Stomach (tissue), 9 donors: ENCODE data around the gene ARHGAP26. TPM values are rescaled to one million over a fixed set of nuclear protein-coding genes. Genes with fewer than 3 reads are reported as not detected.
"Not testable (repeated sequence)": the region's sequence is repeated elsewhere in the genome, so short reads cannot be mapped to it uniquely, and the experiment has no call there.

Experiments used
- DNase-seq, 2 donors: peaks; one replicate each; pipeline versions ENCODE4 v3.0.0 to v3.0.0-alpha.2; 2013 to 2019
- H3K27ac ChIP-seq, 5 donors: fragments of 200-600 bp in 4 of 5; sonication (generic) in 4 of 5; one replicate each; pipeline ENCODE4 v1.5.1; 2013 to 2019; ENCODE audit warnings: mild to moderate bottlenecking in 1 of 5, moderate library complexity in 1 of 5
- H3K27me3 ChIP-seq, 3 donors: fragments of 200-600 bp; sonication (generic); one replicate each; pipeline ENCODE4 v1.5.1; 2017 to 2019; ENCODE audit warnings: mixed run types in 1 of 3
- H3K36me3 ChIP-seq, 4 donors: fragments of 200-600 bp; sonication (generic); 1 replicate in 3 of 4; 2 replicates in 1 of 4; pipeline ENCODE4 v1.5.1; 2016 to 2019
- H3K4me1 ChIP-seq, 4 donors: fragments of 200-600 bp; sonication (generic); one replicate each; pipeline ENCODE4 v1.5.1; 2016 to 2019
- H3K4me3 ChIP-seq, 4 donors: fragments of 200-600 bp; sonication (generic) in 3 of 4; one replicate each; pipeline ENCODE4 v1.5.1; 2016 to 2019; ENCODE audit warnings: mild to moderate bottlenecking in 1 of 4
- H3K9me3 ChIP-seq, 4 donors: fragments of 200-600 bp; sonication (generic); one replicate each; pipeline ENCODE4 v1.5.1; 2016 to 2019
- CTCF ChIP-seq, 7 experiments: fragments of 450-650 bp in 4 of 7; fragments of 200-600 bp in 3 of 7; sonication (generic) in 3 of 7; IDR thresholded peaks; one replicate each; pipeline ENCODE4 v1.5.1; 2016 to 2019; ENCODE audit warnings: antibody characterized with exemption in 7 of 7, control low read depth in 2 of 7, mild to moderate bottlenecking in 1 of 7
- EP300 ChIP-seq: sonication (generic); formaldehyde crosslinking; IDR thresholded peaks from one replicate; pipeline ENCODE4 v1.6.1; 2017; ENCODE audit warnings: antibody characterized with exemption
- POLR2A ChIP-seq, 4 donors: fragments of 450-650 bp; IDR thresholded peaks; one replicate each; pipeline ENCODE4 v1.6.1; 2016; ENCODE audit warnings: antibody characterized with exemption in 4 of 4, control low read depth in 2 of 4, mild to moderate bottlenecking in 1 of 4, moderate library complexity in 1 of 4
- POLR2AphosphoS5 ChIP-seq, 3 donors: sonication (generic); formaldehyde crosslinking; IDR thresholded peaks; one replicate each; pipeline ENCODE4 v1.6.1; 2016; ENCODE audit warnings: antibody characterized with exemption in 3 of 3
- WGBS, 5 donors: extraction: QIAGEN DNeasy Blood & Tissue Kit in 3 of 5; methylation state at CpG; one replicate each; pipeline versions ENCODE4 v1.1.5 to v1.1.7; 2013 to 2018; 5-methylcytosine and 5-hydroxymethylcytosine counted together
- intact Hi-C: fragments of 100-400 bp; cut with DNase I; formaldehyde crosslinking; loops from one replicate; pipeline ENCODE4 v1.15.1; 2023; ENCODE audit warnings: low total_unique reads
- polyA plus RNA-seq, 3 donors: library from polyadenylated mRNA; stranded (reverse); fragments of 200-250 nt; gene quantifications; one replicate each; pipeline ENCODE4 v1.2.3, GENCODE V29; 2013
- total RNA-seq, 5 donors: library from RNA; depleted of rRNA; stranded (reverse); fragments of >200 nt; gene quantifications; one replicate each; pipeline versions ENCODE4 v1.1.0 to v1.2.3, GENCODE V29; 2014 to 2016
- donor health status: healthy with polysubstance abuse.
- donor health status: Bipolar disorder and iron deficiency.
- donor health status: healthy.

Gene ARHGAP26
- total and polyA plus RNA-seq, 8 donors = 4.0 to 115 (median 34.1) TPM

DNA sequence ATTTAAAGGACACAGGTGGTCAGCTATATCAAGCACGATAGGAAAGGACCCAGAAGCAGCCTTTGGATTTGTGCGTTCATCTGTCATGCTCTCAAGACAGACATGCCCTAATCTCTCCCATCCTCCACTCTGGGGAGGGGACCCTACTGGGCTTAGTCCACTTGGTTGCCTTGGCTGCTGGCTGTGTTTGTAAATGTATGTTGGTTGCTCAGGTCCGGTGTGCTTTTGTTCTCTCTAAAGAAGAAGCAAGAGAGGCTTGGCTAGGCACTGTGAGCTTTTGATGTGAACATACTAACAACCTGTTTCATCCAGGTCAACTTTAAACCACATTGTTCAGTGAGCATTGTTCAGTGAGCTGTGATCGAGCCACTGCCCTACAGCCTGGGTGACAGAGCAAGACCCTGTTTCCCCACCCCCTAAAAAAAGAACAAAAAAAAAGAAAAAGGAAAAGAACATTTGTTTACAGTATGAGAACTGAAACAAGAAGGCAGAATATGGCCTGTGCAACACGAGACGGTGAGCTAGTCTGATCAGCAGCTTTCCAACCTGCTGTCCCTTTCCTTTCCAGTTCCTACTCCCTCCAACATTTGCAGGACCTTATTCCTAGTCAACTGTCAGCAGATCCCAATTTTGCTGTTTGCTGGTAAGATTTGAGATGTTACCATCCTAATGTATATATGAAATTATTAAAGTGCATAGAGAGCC, 228.3 kb downstream of the ARHGAP26 start:
- no peaks in the 10 kb centered on the region for H3K27me3 ChIP-seq
- intact Hi-C loops = no loop called here
- no peak overlapping the region for H3K27ac ChIP-seq
- H3K4me3 ChIP-seq = no peak overlapping the region
- H3K9me3 ChIP-seq = no peaks in the 10 kb centered on the region
- peaks cover 7 to 23% (median 20%) of the 10 kb centered on the region in 4 donors for H3K4me1 ChIP-seq
- no peak for DNase-seq
- no peaks in the 10 kb centered on the region for H3K36me3 ChIP-seq
- whole genome bisulfite sequencing, 5 donors = 79 to 85% (median 81%) methylated on average over 6 of the region's 6 CpGs
- TF ChIP-seq POLR2AphosphoS5 (IDR thresholded peaks at IDR 0.05) (no peak), POLR2A (IDR thresholded peaks at IDR 0.05) (no peak), CTCF (IDR thresholded peaks at IDR 0.05) (no peak), EP300 (no peak)

DNA sequence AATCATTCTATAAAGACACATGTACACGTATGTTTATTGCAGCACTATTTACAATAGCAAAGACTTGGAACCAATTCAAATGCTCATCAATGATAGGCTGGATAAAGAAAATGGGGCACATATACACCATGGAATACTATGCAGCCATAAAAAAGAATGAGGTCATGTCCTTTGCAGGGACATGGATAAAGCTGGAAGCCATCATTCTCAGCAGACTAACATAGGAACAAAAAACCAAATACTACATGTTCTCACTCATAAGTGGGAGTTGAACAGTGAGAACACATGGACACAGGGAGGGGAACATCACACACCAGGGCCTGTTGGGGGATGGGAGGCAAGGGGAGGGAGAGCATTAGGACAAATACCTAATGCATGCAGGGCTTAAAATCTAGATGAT, 230.4 kb downstream of the ARHGAP26 start:
- H3K4me3 ChIP-seq, H3K9me3 ChIP-seq, H3K27ac ChIP-seq, H3K27me3 ChIP-seq, DNase-seq, H3K36me3 ChIP-seq, intact Hi-C loops: not testable (repeated sequence)
- H3K4me1 ChIP-seq = peaks cover 7 to 25% (median 21%) of the 10 kb centered on the region in 4 donors
- 83 to 98% (median 88%) methylated on average over 1 of the region's 1 CpG for WGBS, 5 donors

GRCh38 chr5:143001764-143002351, 231.7 kb downstream of the ARHGAP26 start:
- Histone ChIP-seq H3K4me1 (peaks cover 7 to 31% (median 25%) of the 10 kb centered on the region in 4 donors), H3K27ac (peak overlapping the region; percentile 23 to 77 (median 72)), H3K36me3 (no peaks in the 10 kb centered on the region), H3K27me3 (no peaks in the 10 kb centered on the region), H3K4me3 (no peak overlapping the region), H3K9me3 (no peaks in the 10 kb centered on the region)
- DNase-seq = no peak
- intact Hi-C loops = no loop called here
- WGBS, 5 donors = 55 to 75% (median 64%) methylated on average over 8 of the region's 8 CpGs
- TF ChIP-seq POLR2AphosphoS5 (IDR thresholded peaks at IDR 0.05) = no peak

- Histone ChIP-seq H3K9me3 (no peaks in the 10 kb centered on the region), H3K27ac (peak overlapping the region; percentile 43 to 77 (median 72)), H3K4me3 (no peak overlapping the region), H3K4me1 (peaks cover 7 to 38% (median 28%) of the 10 kb centered on the region in 4 donors), H3K36me3 (no peaks in the 10 kb centered on the region), H3K27me3 (no peaks in the 10 kb centered on the region)
- intact Hi-C loops = no loop called here
- TF ChIP-seq EP300 = no peak
- TF ChIP-seq POLR2A (IDR thresholded peaks at IDR 0.05) = no peak
- peak; percentile 13 to 45 (median 41) for TF ChIP-seq POLR2AphosphoS5 (IDR thresholded peaks at IDR 0.05)
- TF ChIP-seq CTCF (IDR thresholded peaks at IDR 0.05) = peak in 4 of 7 experiments; percentile 17 to 50 (median 28)
- WGBS, 5 donors = 37 to 52% (median 42%) methylated on average over 7 of the region's 7 CpGs
- peak; percentile 36 to 76 for DNase-seq
Observed at GRCh38 chr5:143002459-143003327, 232.5 kb downstream of the ARHGAP26 start.

- intact Hi-C loops = no loop called here
- no peak for DNase-seq
- WGBS, 5 donors = 81 to 89% (median 84%) methylated on average over 3 of the region's 3 CpGs
Observed at GRCh38 chr5:143003328-143003636, 233.1 kb downstream of the ARHGAP26 start.

More at GRCh38 chr5:143003328-143003636, 233.1 kb downstream of the ARHGAP26 start:
- TF ChIP-seq CTCF (IDR thresholded peaks at IDR 0.05) (peak in 1 of 7 experiments; percentile 5), POLR2AphosphoS5 (IDR thresholded peaks at IDR 0.05) (no peak), POLR2A (IDR thresholded peaks at IDR 0.05) (no peak), EP300 (no peak)
- Histone ChIP-seq H3K36me3 (no peaks in the 10 kb centered on the region), H3K4me3 (no peak overlapping the region), H3K27ac (peak overlapping the region; percentile 43 to 77 (median 72)), H3K4me1 (peaks cover 7 to 41% (median 30%) of the 10 kb centered on the region in 4 donors), H3K9me3 (no peaks in the 10 kb centered on the region), H3K27me3 (no peaks in the 10 kb centered on the region)
